ENCODE results near the gene FUZ.

DNA sequence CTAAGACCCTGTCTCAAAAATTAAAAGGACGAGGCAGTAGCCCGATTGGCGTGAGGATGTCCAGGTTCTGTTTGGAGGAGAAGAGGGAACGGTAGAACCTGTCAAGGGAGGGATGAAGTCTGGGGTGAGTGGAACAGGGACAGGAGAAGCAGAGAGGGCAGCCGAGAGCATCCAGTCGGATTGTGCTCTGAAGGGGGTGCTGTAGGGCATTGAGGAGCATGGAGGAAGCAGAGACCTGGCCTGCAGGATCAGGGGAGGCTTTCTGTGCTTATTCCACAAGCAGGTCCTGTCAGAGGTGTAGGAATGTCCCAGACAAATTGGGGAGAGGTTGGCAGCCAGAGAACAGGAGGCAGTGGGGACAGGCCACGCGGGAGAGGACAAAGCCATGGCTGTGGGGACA lies 32.2 kb downstream of the FUZ start:
- TF ChIP-seq POLR2AphosphoS5 (IDR thresholded peaks at IDR 0.05; ENCODE audit: borderline replicate concordance, low read depth, low read length) (no peak), EZH2 (IDR thresholded peaks at IDR 0.05) (no peak), FOXP2 (optimal IDR thresholded peaks at IDR 0.05; ENCODE audit: control extremely low read depth, extremely low read length, insufficient read depth) (no peak)
